HCT116 (cell line): ENCODE results near the gene SMARCE1.

Experiments used
- CTCF ChIP-seq, 3 experiments: fragments of 200-600 bp in 1 of 3; sonication (generic) in 1 of 3; IDR thresholded peaks in 2 of 3; conservative IDR thresholded peaks in 1 of 3; 2 replicates each; pipeline ENCODE4 v1.5.1; 2012 to 2017; ENCODE audit warnings: low read depth in 2 of 3, low read length in 2 of 3, antibody characterized with exemption in 1 of 3, borderline replicate concordance in 1 of 3, control low read depth in 1 of 3, mild to moderate bottlenecking in 1 of 3, mixed read lengths in 1 of 3, mixed run types in 1 of 3, moderate library complexity in 1 of 3; ENCODE audit not compliant: insufficient read depth in 1 of 3
- FOSL1 ChIP-seq: IDR thresholded peaks from 2 replicates; pipeline ENCODE4 v1.6.1; 2012; ENCODE audit warnings: low read depth
- JUND ChIP-seq: IDR thresholded peaks from 2 replicates; pipeline ENCODE4 v1.6.1; 2012
- MAX ChIP-seq: IDR thresholded peaks from 2 replicates; pipeline ENCODE4 v1.6.1; 2012
- ZFX ChIP-seq: fragments of 450-650 bp; IDR thresholded peaks from 2 replicates; pipeline ENCODE4 v1.6.1; 2017

- no peak for TF ChIP-seq MAX
- no peak for TF ChIP-seq FOSL1
- TF ChIP-seq CTCF (IDR thresholded peaks at IDR 0.05 in 2 of 3, conservative IDR thresholded peaks at IDR 0.05 in 1 of 3; ENCODE audit: borderline replicate concordance in 1 of 3, insufficient read depth in 1 of 3, low read depth in 2 of 3, low read length in 2 of 3), result no peak
- TF ChIP-seq ZFX, result no peak
- no peak for TF ChIP-seq JUND
Measured at GRCh38 chr17:40580140-40580539, 67.5 kb downstream of the SMARCE1 start.
